GM12878 (cell line): Measurements from ENCODE around the gene ISY1. TPM values are rescaled to one million over a fixed set of nuclear protein-coding genes. Genes with fewer than 3 reads are reported as not detected.

Experiments used
- ATAC-seq: fragments of 200-7000 bp; cut with Tn5 transposase; 3 replicates; pipeline ENCODE4 v1.9.1; 2020; ENCODE audit warnings: mild to moderate bottlenecking, moderate library complexity
- BruUV-seq: library from RNA; stranded (reverse); fragments of 400-500 nt; replicated peaks from 2 replicates; lab custom pipeline; 2021; lab: Mats Ljungman, UMichigan
- CTCF ChIA-PET: fragments of 300-600 bp; sonication (Branson Sonifier 250); formaldehyde crosslinking; extraction: SDS; loops from one replicate; lab custom pipeline; 2021; ENCODE audit warnings: inconsistent platforms; lab: Yijun Ruan, JAX
- POLR2A ChIA-PET: fragments of 350-600 bp; formaldehyde crosslinking; extraction: SDS; loops from one replicate; lab custom pipeline; 2021; ENCODE audit warnings: inconsistent platforms; lab: Charles Lee
- RAD21 ChIA-PET: fragments of 300-600 bp; sonication (Branson Sonifier 250); formaldehyde crosslinking; loops from one replicate; lab custom pipeline; 2023; ENCODE audit warnings: antibody characterized with exemption; ENCODE audit not compliant: unreplicated experiment; lab: Charles Lee
- SMC1A ChIA-PET: fragments of 300-600 bp; sonication (Branson Sonifier 250); formaldehyde crosslinking; loops from one replicate; lab custom pipeline; 2023; ENCODE audit not compliant: unreplicated experiment, uncharacterized antibody; lab: Charles Lee
- DNase-seq: peaks from one replicate; pipeline ENCODE4 v3.0.0-alpha.2; 2011; ENCODE audit warnings: low read depth, low spot score
- FAIRE-seq: peaks from 3 replicates; lab custom pipeline; 2011; peaks lifted over from hg19 to GRCh38; lab: Jason Lieb, UNC
- H2AFZ ChIP-seq: 2 replicates; pipeline ENCODE4 v1.6.0; 2011; ENCODE audit warnings: low read depth, low read length, control low read depth; ENCODE audit not compliant: control insufficient read depth
- H3K27ac ChIP-seq: 2 replicates; pipeline ENCODE4 v1.5.1; 2011; ENCODE audit warnings: control low read depth; ENCODE audit not compliant: control insufficient read depth, insufficient read depth
- H3K27me3 ChIP-seq, 2 experiments: replicated peaks in 1 of 2; 2 replicates each; pipeline versions ENCODE4 v1.6.0 to v1.6.1; 2011; ENCODE audit warnings: low read length in 1 of 2; ENCODE audit not compliant: control insufficient read depth in 2 of 2, insufficient read depth in 2 of 2
- H3K36me3 ChIP-seq, 2 experiments: 2 replicates each; pipeline ENCODE4 v1.5.1; 2011; ENCODE audit warnings: low read length in 1 of 2; ENCODE audit not compliant: control insufficient read depth in 2 of 2, insufficient read depth in 2 of 2
- H3K4me1 ChIP-seq: 2 replicates; pipeline ENCODE4 v1.6.1; 2011; ENCODE audit warnings: mild to moderate bottlenecking, low read length, moderate library complexity, mixed read lengths; ENCODE audit not compliant: control insufficient read depth, insufficient read depth
- H3K4me2 ChIP-seq: 2 replicates; pipeline ENCODE4 v1.6.0; 2011; ENCODE audit warnings: control low read depth; ENCODE audit not compliant: control insufficient read depth, insufficient read depth
- H3K4me3 ChIP-seq: fragments of 200-600 bp; sonication (generic); 2 replicates; pipeline ENCODE4 v1.5.1; 2016
- H3K79me2 ChIP-seq: 2 replicates; pipeline ENCODE4 v1.6.0; 2011; ENCODE audit warnings: low read length; ENCODE audit not compliant: control insufficient read depth, insufficient read depth
- H3K9ac ChIP-seq: 2 replicates; pipeline ENCODE4 v1.8.0; 2011; ENCODE audit warnings: low read length, control low read depth, mixed read lengths; ENCODE audit not compliant: control insufficient read depth, insufficient read depth
- H3K9me3 ChIP-seq: replicated peaks from 3 replicates; pipeline ENCODE4 v1.5.1; 2011; ENCODE audit warnings: mild to moderate bottlenecking, low read length; ENCODE audit not compliant: control insufficient read depth, insufficient read depth
- H4K20me1 ChIP-seq: 2 replicates; pipeline ENCODE4 v1.6.0; 2011; ENCODE audit not compliant: control insufficient read depth, insufficient read depth
- ATF2 ChIP-seq: IDR thresholded peaks from 2 replicates; pipeline ENCODE4 v1.6.1; 2012; ENCODE audit warnings: low read length, inconsistent platforms
- CREB1 ChIP-seq: IDR thresholded peaks from 2 replicates; pipeline ENCODE4 v1.6.1; 2012; ENCODE audit warnings: low read depth, mild to moderate bottlenecking, inconsistent platforms
- JUNB ChIP-seq: IDR thresholded peaks from 2 replicates; pipeline ENCODE4 v1.6.1; 2016; ENCODE audit warnings: antibody characterized with exemption, mild to moderate bottlenecking
- MTA2 ChIP-seq: fragments of 450-650 bp; IDR thresholded peaks from 2 replicates; pipeline ENCODE4 v1.6.1; 2016; ENCODE audit warnings: low read depth, mild to moderate bottlenecking, moderate library complexity
- POLR2A ChIP-seq: IDR thresholded peaks from 2 replicates; pipeline ENCODE4 v1.6.1; 2011; ENCODE audit warnings: low read depth, mild to moderate bottlenecking, low read length
- POU2F2 ChIP-seq: IDR thresholded peaks from 3 replicates; pipeline ENCODE4 v1.6.1; 2011; ENCODE audit warnings: low read depth, mild to moderate bottlenecking, low read length, borderline replicate concordance
- RAD51 ChIP-seq: fragments of 450-650 bp; IDR thresholded peaks from 2 replicates; pipeline ENCODE4 v1.6.1; 2016; ENCODE audit warnings: moderate library complexity, mild to moderate bottlenecking, inconsistent platforms
- RBBP5 ChIP-seq: fragments of 200-600 bp; sonication (generic); conservative IDR thresholded peaks from 2 replicates; pipeline ENCODE4 v1.6.1; 2016
- SMC3 ChIP-seq: IDR thresholded peaks from 2 replicates; pipeline ENCODE4 v1.6.1; 2011; ENCODE audit warnings: low read length, improper control_type of control experiment, borderline replicate concordance
- TAF1 ChIP-seq: IDR thresholded peaks from 2 replicates; pipeline ENCODE4 v1.6.1; 2011; ENCODE audit warnings: mild to moderate bottlenecking, low read depth, low read length, borderline replicate concordance
- ZBTB40 ChIP-seq: fragments of 450-650 bp; IDR thresholded peaks from 2 replicates; pipeline ENCODE4 v1.6.1; 2016; ENCODE audit warnings: mild to moderate bottlenecking, moderate library complexity, borderline replicate concordance
- WGBS: methylation state at CpG from one replicate; pipeline ENCODE4 v1.1.6; 2016; ENCODE audit warnings: low lambda C conversion rate; ENCODE audit not compliant: insufficient replicate concordance, insufficient coverage; ENCODE audit errors: missing lambda C conversion rate; 5-methylcytosine and 5-hydroxymethylcytosine counted together
- in situ Hi-C: fragments of 300-500 bp; cut with MboI; formaldehyde crosslinking; loops from 9 replicates; pipeline ENCODE4 v1.14.3; 2018; ENCODE audit warnings: mixed read lengths
- intact Hi-C: fragments of 100-400 bp; cut with micrococcal nuclease; formaldehyde crosslinking; loops from one replicate; pipeline ENCODE4 v1.14.2; 2022; ENCODE audit not compliant: unreplicated experiment
- polyA plus RNA-seq, 11 experiments: library from polyadenylated mRNA; depleted of rRNA in 4 of 11; unstranded in 6 of 11; stranded (reverse) in 5 of 11; fragments of >200 nt; fragmentation: Nextera tagmentation in 4 of 11; fragmentation: Illumina TruSeq in 1 of 11; extraction: Ambion mirVana in 4 of 11; extraction: Trizol in 1 of 11; gene quantifications; 1 replicate in 1 of 11; 2 replicates in 10 of 11; pipeline versions ENCODE4 v1.2.1 to v1.2.3, GENCODE V29; 2011 to 2016; ENCODE audit warnings: inconsistent platforms in 2 of 11, missing spikeins in 2 of 11, low read depth in 1 of 11
- total RNA-seq, 4 experiments: library from RNA; depleted of rRNA in 3 of 4; stranded (reverse); fragments of >200 nt in 3 of 4; fragmentation: Illumina TruSeq in 1 of 4; extraction: Trizol in 1 of 4; gene quantifications; 2 replicates each; pipeline versions ENCODE4 v1.2.1 to v1.2.3, GENCODE V29; 2013 to 2021
- TF ChIP-seq, protein P1 (sequence below): fragments of 450-650 bp; IDR thresholded peaks from 2 replicates; pipeline ENCODE4 v1.6.1; 2017; ENCODE audit warnings: mild to moderate bottlenecking, moderate library complexity

ISY1 gene
- total and polyA plus RNA-seq, 10 of the 15 experiments (the other 5 are each of a cell fraction or from before 2014, with no cell fraction given), result 28.3 to 72.2 (median 44.7) TPM

GRCh38 chr3:129197321-129197720, 36.5 kb upstream of the ISY1 start:
- 100% methylated on average over 1 of the region's 1 CpG for WGBS
- H3K36me3 ChIP-seq, result no peaks in the 10 kb centered on the region
- DNase-seq (no peak), FAIRE-seq (no peak), ATAC-seq (no peak)
- CTCF ChIA-PET, result interaction anchor here (0.9 to 1.0 kb wide), 2 partner anchors 23 to 144 kb away, joined by 3 to 4 read pairs; no protein-coding TSS in a partner anchor
- RAD21 ChIA-PET, result no interaction called here
- no peak overlapping the region for H3K4me2 ChIP-seq
- no peak overlapping the region for H3K9ac ChIP-seq
- no TSS peak for BruUV-seq
- no peak overlapping the region for H3K27ac ChIP-seq
- TF ChIP-seq CREB1 (no peak), TAF1 (no peak), JUNB (no peak), RBBP5 (no peak), POLR2A (no peak), MTA2 (no peak), ZBTB40 (no peak), POU2F2 (no peak), ATF2 (no peak), SMC3 (no peak), RAD51 (no peak)
- TF ChIP-seq, protein P1, sequence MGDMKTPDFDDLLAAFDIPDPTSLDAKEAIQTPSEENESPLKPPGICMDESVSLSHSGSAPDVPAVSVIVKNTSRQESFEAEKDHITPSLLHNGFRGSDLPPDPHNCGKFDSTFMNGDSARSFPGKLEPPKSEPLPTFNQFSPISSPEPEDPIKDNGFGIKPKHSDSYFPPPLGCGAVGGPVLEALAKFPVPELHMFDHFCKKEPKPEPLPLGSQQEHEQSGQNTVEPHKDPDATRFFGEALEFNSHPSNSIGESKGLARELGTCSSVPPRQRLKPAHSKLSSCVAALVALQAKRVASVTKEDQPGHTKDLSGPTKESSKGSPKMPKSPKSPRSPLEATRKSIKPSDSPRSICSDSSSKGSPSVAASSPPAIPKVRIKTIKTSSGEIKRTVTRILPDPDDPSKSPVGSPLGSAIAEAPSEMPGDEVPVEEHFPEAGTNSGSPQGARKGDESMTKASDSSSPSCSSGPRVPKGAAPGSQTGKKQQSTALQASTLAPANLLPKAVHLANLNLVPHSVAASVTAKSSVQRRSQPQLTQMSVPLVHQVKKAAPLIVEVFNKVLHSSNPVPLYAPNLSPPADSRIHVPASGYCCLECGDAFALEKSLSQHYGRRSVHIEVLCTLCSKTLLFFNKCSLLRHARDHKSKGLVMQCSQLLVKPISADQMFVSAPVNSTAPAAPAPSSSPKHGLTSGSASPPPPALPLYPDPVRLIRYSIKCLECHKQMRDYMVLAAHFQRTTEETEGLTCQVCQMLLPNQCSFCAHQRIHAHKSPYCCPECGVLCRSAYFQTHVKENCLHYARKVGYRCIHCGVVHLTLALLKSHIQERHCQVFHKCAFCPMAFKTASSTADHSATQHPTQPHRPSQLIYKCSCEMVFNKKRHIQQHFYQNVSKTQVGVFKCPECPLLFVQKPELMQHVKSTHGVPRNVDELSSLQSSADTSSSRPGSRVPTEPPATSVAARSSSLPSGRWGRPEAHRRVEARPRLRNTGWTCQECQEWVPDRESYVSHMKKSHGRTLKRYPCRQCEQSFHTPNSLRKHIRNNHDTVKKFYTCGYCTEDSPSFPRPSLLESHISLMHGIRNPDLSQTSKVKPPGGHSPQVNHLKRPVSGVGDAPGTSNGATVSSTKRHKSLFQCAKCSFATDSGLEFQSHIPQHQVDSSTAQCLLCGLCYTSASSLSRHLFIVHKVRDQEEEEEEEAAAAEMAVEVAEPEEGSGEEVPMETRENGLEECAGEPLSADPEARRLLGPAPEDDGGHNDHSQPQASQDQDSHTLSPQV, result no peak
- POLR2A ChIA-PET, result interaction anchor here (0.6 kb wide), 1 partner anchor 36 kb away, joined by 4 read pairs; no protein-coding TSS in a partner anchor
- H3K9me3 ChIP-seq, result no peaks in the 10 kb centered on the region
- no peaks in the 10 kb centered on the region for H3K79me2 ChIP-seq
- SMC1A ChIA-PET, result interaction anchor here (0.6 to 1.3 kb wide), 2 partner anchors 11 to 166 kb away, joined by 3 read pairs; no protein-coding TSS in a partner anchor
- no peak overlapping the region for H2AFZ ChIP-seq
- in situ Hi-C loops, result no loop called here
- H4K20me1 ChIP-seq, result no peaks in the 10 kb centered on the region
- intact Hi-C loops, result no loop called here
- no peak overlapping the region for H3K4me3 ChIP-seq
- no peaks in the 10 kb centered on the region for H3K4me1 ChIP-seq
- no peaks in the 10 kb centered on the region for H3K27me3 ChIP-seq
